MV-4-11 (cell line): ENCODE data around the gene OSCP1.

Source experiments
- DNase-seq: peaks from one replicate; lab custom pipeline; 2025; lab: John Stamatoyannopoulos, UW

OSCP1 gene

DNA sequence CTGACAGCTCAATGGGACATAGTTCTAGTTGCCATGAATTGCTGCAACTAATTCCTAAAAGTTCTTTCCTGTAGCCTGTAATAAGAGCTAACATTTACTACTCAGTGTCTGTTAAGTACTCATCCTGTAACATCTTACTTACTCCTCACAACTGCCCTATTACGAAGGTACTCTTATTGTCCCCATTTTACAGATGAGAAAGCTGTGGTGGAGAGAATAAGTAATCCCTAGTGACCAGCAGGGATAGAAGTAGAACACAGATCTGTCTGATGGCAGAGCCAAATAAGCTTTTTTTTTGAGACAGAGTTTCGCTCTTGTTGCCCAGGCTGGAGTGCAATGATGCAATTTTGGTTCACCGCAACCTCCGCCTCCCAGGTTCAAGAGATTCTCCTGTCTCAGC is 67.6 kb downstream of the OSCP1 start:
- peak; percentile 37 for DNase-seq

DNA sequence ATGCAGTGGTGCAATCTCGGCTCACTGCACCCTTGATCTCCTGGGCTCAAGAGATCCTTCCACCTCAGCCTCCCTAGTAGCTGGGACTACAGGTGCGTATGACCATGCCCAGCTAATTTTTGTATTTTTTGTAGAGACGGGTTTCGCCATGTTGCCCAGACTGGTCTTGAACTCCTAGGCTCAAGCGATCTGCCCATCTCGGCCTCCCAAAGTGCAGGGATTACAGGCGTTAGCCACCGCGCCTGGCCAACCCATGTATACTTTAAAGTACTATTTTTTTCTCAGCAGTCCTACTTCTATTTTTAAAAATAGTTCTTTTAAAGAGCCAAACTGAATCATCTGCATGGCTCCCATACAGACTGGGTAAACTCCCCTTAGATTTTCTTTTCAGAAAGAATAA is 68.0 kb downstream of the OSCP1 start:
- DNase-seq, result no peak

DNA sequence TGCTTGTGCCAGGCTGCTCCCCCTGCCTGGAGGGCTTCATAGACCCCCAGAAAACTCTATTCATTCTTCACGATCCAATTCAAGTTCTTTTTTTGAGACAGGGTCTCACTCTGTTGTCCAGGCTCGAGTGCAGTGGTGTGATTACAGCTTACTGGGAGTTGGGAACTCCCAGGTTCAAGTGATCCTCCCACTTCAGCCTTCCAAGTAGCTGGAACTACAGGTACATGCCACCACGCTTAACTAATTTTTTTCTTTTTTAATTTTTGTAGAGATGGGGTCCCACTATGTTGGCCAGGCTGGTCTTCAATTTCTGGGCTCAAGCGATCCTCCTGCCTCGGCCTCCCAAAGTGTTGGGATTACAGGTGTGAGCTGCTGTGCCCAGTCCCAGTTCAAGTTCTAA is 68.8 kb downstream of the OSCP1 start:
- DNase-seq, result no peak

DNA sequence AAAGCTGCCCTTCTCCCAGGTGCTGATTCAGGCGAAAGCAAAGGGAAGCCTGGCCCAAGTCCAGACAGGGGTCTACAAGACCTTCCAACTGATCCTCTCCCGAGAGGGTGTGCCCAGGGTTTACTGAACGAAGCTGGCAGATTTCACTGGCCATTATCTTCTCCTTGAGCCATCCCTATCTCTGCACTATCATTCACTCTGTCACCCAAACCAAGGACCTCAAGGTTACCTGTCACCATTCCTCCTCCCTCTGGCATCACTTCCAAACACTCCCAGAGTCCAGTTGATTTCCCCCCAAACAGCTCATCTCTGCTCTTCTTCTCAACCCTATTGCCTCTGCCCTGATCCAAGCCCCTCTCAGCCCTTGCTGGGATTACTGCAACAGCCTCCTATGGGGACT is 69.5 kb downstream of the OSCP1 start:
- DNase-seq, result no peak

DNA sequence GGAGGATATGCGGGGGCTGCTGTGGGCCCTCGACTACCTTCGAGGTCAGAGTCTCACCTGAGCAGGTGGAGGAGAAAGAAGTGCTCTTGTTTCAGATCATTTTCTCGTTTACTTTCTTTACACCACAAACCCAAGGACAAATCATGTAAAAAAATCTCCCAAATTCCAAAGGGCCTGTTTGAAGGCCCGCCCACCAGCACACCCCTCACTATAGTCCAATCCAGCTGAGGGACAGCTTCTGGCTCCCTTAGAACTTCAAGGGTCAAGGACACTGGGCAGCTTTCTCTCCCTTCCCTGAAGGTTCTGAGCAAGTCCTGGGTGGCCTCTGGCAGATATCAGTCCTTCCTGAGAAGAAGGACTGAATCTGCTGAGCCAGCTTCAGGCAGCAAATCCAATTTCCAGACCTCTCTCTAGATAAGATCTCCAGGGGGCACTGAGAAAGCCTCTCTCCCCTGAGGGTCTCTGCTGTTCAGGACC is 70.1 kb downstream of the OSCP1 start:
- no peak for DNase-seq

DNA sequence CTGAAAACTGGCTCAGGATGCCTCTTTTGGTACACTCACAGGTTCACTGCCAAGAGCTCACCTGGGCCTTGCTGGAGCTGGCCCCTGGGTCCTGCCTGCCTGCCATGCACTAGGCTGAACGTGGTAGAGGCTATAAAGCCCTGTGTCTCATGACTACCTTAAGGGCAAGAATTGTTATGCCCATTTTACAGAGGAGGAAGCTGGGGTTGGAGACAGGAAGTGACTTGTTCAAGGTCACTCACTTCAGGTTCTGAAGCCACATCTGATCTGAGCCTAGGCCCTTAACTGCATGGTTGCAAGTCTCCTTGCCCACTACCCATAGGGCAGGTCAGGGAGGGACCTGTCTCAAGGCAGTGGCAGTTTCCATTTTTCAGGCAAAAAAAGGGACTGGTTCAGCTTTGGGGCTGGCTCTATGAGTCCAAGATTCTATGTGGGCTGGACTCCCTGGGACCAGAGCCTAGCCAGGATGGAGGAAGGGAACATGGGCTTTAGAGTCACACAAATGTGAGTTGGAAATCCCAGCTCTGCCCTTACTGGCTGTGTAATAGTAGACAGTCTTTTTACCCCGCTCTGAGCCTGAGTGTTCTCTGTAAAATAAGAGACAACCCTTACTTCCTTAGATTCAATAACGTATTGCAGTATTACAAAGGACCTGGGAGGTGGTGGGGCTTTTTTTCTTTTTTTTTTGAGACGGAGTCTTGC is 72.3 kb downstream of the OSCP1 start:
- no peak for DNase-seq

DNA sequence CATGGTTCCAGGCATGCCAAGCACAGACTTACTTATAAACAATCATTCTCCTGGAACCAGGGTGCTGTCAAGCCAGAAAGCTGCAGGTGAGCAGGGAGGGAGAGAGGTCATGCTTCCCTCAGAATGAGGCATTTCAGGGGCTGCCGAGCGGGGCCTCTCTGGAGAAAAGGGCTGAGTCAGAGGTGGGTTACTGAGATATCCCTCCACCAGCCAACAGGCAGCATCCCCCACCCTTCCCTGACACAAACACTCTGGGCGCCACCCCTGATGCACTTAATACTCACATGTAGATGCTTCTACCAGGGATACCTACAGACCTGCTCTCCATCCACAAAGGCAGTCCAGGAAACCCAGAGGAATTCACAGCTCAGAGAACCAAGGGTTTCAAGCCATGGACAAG is 77.6 kb downstream of the OSCP1 start:
- DNase-seq, result no peak

DNA sequence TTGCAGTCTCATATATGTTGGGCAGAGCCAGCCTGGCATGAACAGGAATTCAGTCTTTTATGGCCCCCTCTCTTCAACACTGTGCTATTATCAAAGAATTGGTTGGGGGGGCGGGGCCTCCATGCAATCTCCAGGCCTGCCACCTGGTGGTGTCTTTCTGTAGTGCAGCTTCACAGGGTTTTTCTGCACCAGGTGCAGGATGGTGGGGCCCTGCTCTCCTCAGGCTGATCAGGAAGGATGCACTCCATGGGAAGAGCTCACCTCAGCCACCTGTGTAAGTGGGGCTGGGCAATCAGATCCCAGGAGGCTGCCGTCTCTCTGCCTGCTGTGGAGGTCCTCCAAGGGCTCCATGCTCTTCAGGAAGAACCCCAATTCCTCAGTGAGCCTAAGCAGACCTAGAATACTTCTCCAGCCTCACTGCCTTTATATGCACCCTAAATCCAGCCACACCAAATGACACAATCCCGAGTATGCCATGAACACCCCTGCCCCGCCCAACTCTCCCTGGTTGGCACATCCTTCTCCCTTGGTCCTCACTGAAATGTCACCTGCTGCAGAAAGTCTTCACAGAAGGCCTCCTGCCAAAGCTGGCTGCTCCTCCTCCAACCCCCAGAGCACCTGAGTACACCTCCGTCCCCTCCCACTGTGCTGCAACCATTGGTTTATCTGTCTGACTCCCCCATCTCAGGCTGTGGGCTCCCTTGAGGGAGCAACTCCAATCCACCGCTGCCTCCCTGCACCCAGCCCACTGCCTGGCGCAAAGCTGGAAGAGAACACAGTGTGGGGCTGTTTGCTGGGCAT is 81.0 kb downstream of the OSCP1 start:
- peak; percentile 37 for DNase-seq
